ENCODE measurements around the gene AKR1C4.

AKR1C4 gene

GRCh38 chr10:5266804-5267203 lies 70.2 kb downstream of the AKR1C4 start:
- no peaks in the 10 kb centered on the region for H3K9me2 ChIP-seq (replicated peaks; ENCODE audit: insufficient read depth, low read length)
- H3K79me2 ChIP-seq (ENCODE audit: insufficient read depth, low read length), result no peaks in the 10 kb centered on the region
- no peak overlapping the region for H3K4me2 ChIP-seq (ENCODE audit: low read depth, low read length, poor library complexity, severe bottlenecking)
- H3K27ac ChIP-seq (ENCODE audit: low read depth, low read length), result no peak overlapping the region
- no peaks in the 10 kb centered on the region for H4K20me1 ChIP-seq (ENCODE audit: low read depth, low read length)
- TF ChIP-seq CTCF (IDR thresholded peaks at IDR 0.05; ENCODE audit: insufficient read depth, low read length, poor library complexity, severe bottlenecking) (no peak), EZH2phosphoT487 (conservative IDR thresholded peaks at IDR 0.05; ENCODE audit: low read length) (no peak)
- no peak overlapping the region for H3K9ac ChIP-seq (ENCODE audit: low read length)
- no peaks in the 10 kb centered on the region for H3K27me3 ChIP-seq (ENCODE audit: low read length)
- H3K4me3 ChIP-seq (ENCODE audit: insufficient read depth, low read length, poor library complexity, severe bottlenecking), result no peak overlapping the region
- no peaks in the 10 kb centered on the region for H3F3A ChIP-seq (ENCODE audit: insufficient read depth)
- H2AFZ ChIP-seq (ENCODE audit: low read depth, low read length, severe bottlenecking), result no peak overlapping the region
- H3K9me3 ChIP-seq (ENCODE audit: insufficient read depth, low read length), result no peaks in the 10 kb centered on the region
- no peaks in the 10 kb centered on the region for H3K36me3 ChIP-seq (ENCODE audit: low read length)

GRCh38 chr10:5268234-5268633 lies 71.6 kb downstream of the AKR1C4 start:
- Histone ChIP-seq H4K20me1 (ENCODE audit: low read depth, low read length) (no peaks in the 10 kb centered on the region), H3K27ac (ENCODE audit: low read depth, low read length) (no peak overlapping the region), H3F3A (ENCODE audit: insufficient read depth) (no peaks in the 10 kb centered on the region), H3K36me3 (ENCODE audit: low read length) (no peaks in the 10 kb centered on the region), H3K79me2 (ENCODE audit: insufficient read depth, low read length) (no peaks in the 10 kb centered on the region), H2AFZ (ENCODE audit: low read depth, low read length, severe bottlenecking) (no peak overlapping the region), H3K4me3 (ENCODE audit: insufficient read depth, low read length, poor library complexity, severe bottlenecking) (no peak overlapping the region), H3K4me2 (ENCODE audit: low read depth, low read length, poor library complexity, severe bottlenecking) (no peak overlapping the region), H3K9me3 (ENCODE audit: insufficient read depth, low read length) (no peaks in the 10 kb centered on the region), H3K9ac (ENCODE audit: low read length) (no peak overlapping the region), H3K9me2 (replicated peaks; ENCODE audit: insufficient read depth, low read length) (no peaks in the 10 kb centered on the region), H3K27me3 (ENCODE audit: low read length) (no peaks in the 10 kb centered on the region)
- TF ChIP-seq CTCF (IDR thresholded peaks at IDR 0.05; ENCODE audit: insufficient read depth, low read length, poor library complexity, severe bottlenecking), result no peak
- no peak for TF ChIP-seq EZH2phosphoT487 (conservative IDR thresholded peaks at IDR 0.05; ENCODE audit: low read length)
